A549 treated with AZD9567 at 1 μM for 4 hours (cell line): ENCODE measurements around the gene PCDHGB1. TPM values are rescaled to one million over a fixed set of nuclear protein-coding genes. Genes with fewer than 3 reads are reported as not detected.

Experiments used
- total RNA-seq: library from RNA; stranded (reverse); fragments of 200-300 nt; extraction: Qiagen RNA extraction; gene quantifications from 5 replicates; pipeline ENCODE4 v1.2.3, GENCODE V29; 2022; ENCODE audit not compliant: insufficient read depth

PCDHGB1 gene
- total RNA-seq: 1.2 to 1.7 TPM (median 1.5 TPM) in 4 of 5 replicates, not detected in the other

GRCh38 chr5:141349917-141350619 is at the start of gene PCDHGB1:
Gene PCDHGB1 (plus strand): TSS chr5:141350099. CDS start chr5:141350261, 162 bp downstream.

GRCh38 chr5:141303756-141304155 is 46.1 kb upstream of the PCDHGB1 start, which contains the start of gene SLC25A2:
Gene SLC25A2 (minus strand): TSS chr5:141304049. CDS start chr5:141303865, 184 bp downstream.

GRCh38 chr5:141320225-141321169 is 29.4 kb upstream of the PCDHGB1 start, which contains the start of gene TAF7:
Gene TAF7 (minus strand): TSS chr5:141320784. CDS start chr5:141320044, 740 bp downstream.

GRCh38 chr5:141330299-141331080 is 19.4 kb upstream of the PCDHGB1 start, which contains the start of gene PCDHGA1:
Gene PCDHGA1 (plus strand): TSS chr5:141330514.

GRCh38 chr5:141338538-141339306 is 11.2 kb upstream of the PCDHGB1 start, which contains the start of gene PCDHGA2:
Gene PCDHGA2 (plus strand): TSS chr5:141338760.

GRCh38 chr5:141343242-141343952 is 6.5 kb upstream of the PCDHGB1 start, which contains the start of gene PCDHGA3:
Gene PCDHGA3 (plus strand): TSS chr5:141343829. CDS start chr5:141344034, 205 bp downstream.

GRCh38 chr5:141354900-141355469 is 5.1 kb downstream of the PCDHGB1 start, which contains the start of gene PCDHGA4:
Gene PCDHGA4 (plus strand): TSS chr5:141355021. CDS start chr5:141355108, 87 bp downstream.

GRCh38 chr5:141359790-141360426 is 10.0 kb downstream of the PCDHGB1 start, which contains the start of gene PCDHGB2:
Gene PCDHGB2 (plus strand): TSS chr5:141359994. CDS start chr5:141360136, 142 bp downstream.

GRCh38 chr5:141363952-141364660 is 14.2 kb downstream of the PCDHGB1 start, which contains the start of gene PCDHGA5:
Gene PCDHGA5 (plus strand): TSS chr5:141364162. CDS start chr5:141364331, 169 bp downstream.

GRCh38 chr5:141369994-141370848 is 20.3 kb downstream of the PCDHGB1 start, which contains the start of gene PCDHGB3:
Gene PCDHGB3 (plus strand): TSS chr5:141370242. CDS start chr5:141370395, 153 bp downstream.

GRCh38 chr5:141373673-141374317 is 23.9 kb downstream of the PCDHGB1 start, which contains the start of gene PCDHGA6:
Gene PCDHGA6 (plus strand): TSS chr5:141373891. CDS start chr5:141374084, 193 bp downstream.

GRCh38 chr5:141382469-141383294 is 32.8 kb downstream of the PCDHGB1 start, which contains the start of gene PCDHGA7:
Gene PCDHGA7 (plus strand): TSS chr5:141382742. CDS start chr5:141382900, 158 bp downstream.

GRCh38 chr5:141387557-141388311 is 37.8 kb downstream of the PCDHGB1 start, which contains the start of gene PCDHGB4:
Gene PCDHGB4 (plus strand): TSS chr5:141387698. CDS start chr5:141387885, 187 bp downstream.

GRCh38 chr5:141392429-141393198 is 42.7 kb downstream of the PCDHGB1 start, which contains the start of gene PCDHGA8:
Gene PCDHGA8 (plus strand): TSS chr5:141392633. CDS start chr5:141392814, 181 bp downstream.

